DMS79 treated with DMSO at 0.1 percent for 48 hours (cell line): ENCODE data around the gene APMAP.

Experiments
- DNase-seq: peaks from one replicate; lab custom pipeline; 2025; lab: John Stamatoyannopoulos, UW

Gene APMAP

GRCh38 chr20:24966317-24967012, 26.1 kb downstream of the APMAP start:
- DNase-seq, result no peak

GRCh38 chr20:24965065-24965919, 27.3 kb downstream of the APMAP start:
- DNase-seq, result no peak

GRCh38 chr20:24964506-24964840, 28.1 kb downstream of the APMAP start:
- no peak for DNase-seq

GRCh38 chr20:24963672-24964505, 28.7 kb downstream of the APMAP start:
- DNase-seq, result no peak

- DNase-seq, result no peak
These were observed 30.0 kb downstream of the APMAP start for GRCh38 chr20:24962510-24962909.

- no peak for DNase-seq
These were observed 30.4 kb downstream of the APMAP start for GRCh38 chr20:24962182-24962492.

- no peak for DNase-seq
These were observed 31.0 kb downstream of the APMAP start for GRCh38 chr20:24961384-24962181.

- no peak for DNase-seq
These were observed 31.7 kb downstream of the APMAP start for GRCh38 chr20:24960861-24961260.

- DNase-seq, result no peak
These were observed 32.2 kb downstream of the APMAP start for GRCh38 chr20:24960302-24960801.

GRCh38 chr20:24959591-24960301, 32.8 kb downstream of the APMAP start:
- no peak for DNase-seq

GRCh38 chr20:24958506-24959385, 33.8 kb downstream of the APMAP start:
- no peak for DNase-seq

GRCh38 chr20:24957326-24958016, 35.1 kb downstream of the APMAP start:
- DNase-seq, result no peak

GRCh38 chr20:24956001-24956841, 36.3 kb downstream of the APMAP start:
- DNase-seq, result no peak

GRCh38 chr20:24955045-24955444, 37.5 kb downstream of the APMAP start:
- DNase-seq, result no peak

GRCh38 chr20:24954566-24954965, 38.0 kb downstream of the APMAP start:
- no peak for DNase-seq

GRCh38 chr20:24954151-24954550, 38.4 kb downstream of the APMAP start:
- DNase-seq, result peak; percentile 21

- DNase-seq, result no peak
These were observed 38.9 kb downstream of the APMAP start for GRCh38 chr20:24953621-24954133.

- DNase-seq, result no peak
These were observed 39.4 kb downstream of the APMAP start for GRCh38 chr20:24953209-24953575.
